Stimulated activated memory B cell treated with anti-CD40 and anti-IgM and Interleukin-4, amounts not matched to agents 10 μg/mL and 1 μg/mL and 100 μg/mL, for 72 hours (primary cell): Measurements from ENCODE around the gene SCN4A.
A peak's percentile ranks its signal among the peaks of the same experiment; 100 is the strongest.
"Not testable (repeated sequence)": the region's sequence is repeated elsewhere in the genome, so short reads cannot be mapped to it uniquely, and the experiment has no call there.

Experiments
- ATAC-seq: fragments of 150-1000 bp; cut with Tn5 transposase; 2 replicates; pipeline ENCODE4 v1.10.0; 2021
- H3K27ac Mint-ChIP-seq: one replicate; pipeline ENCODE4 v1.8.0; 2022; ENCODE audit warnings: mild to moderate bottlenecking, mixed read lengths
- H3K27me3 Mint-ChIP-seq: one replicate; pipeline ENCODE4 v1.8.0; 2022; ENCODE audit warnings: mixed read lengths
- H3K36me3 Mint-ChIP-seq: one replicate; pipeline ENCODE4 v1.8.0; 2022; ENCODE audit warnings: mixed read lengths
- H3K4me1 Mint-ChIP-seq: one replicate; pipeline ENCODE4 v1.8.0; 2022; ENCODE audit warnings: mixed read lengths
- H3K4me3 Mint-ChIP-seq: one replicate; pipeline ENCODE4 v1.8.0; 2022; ENCODE audit warnings: mild to moderate bottlenecking, moderate library complexity, mixed read lengths
- H3K9me3 Mint-ChIP-seq: one replicate; pipeline ENCODE4 v1.8.0; 2022; ENCODE audit warnings: mixed read lengths

The SCN4A gene

DNA sequence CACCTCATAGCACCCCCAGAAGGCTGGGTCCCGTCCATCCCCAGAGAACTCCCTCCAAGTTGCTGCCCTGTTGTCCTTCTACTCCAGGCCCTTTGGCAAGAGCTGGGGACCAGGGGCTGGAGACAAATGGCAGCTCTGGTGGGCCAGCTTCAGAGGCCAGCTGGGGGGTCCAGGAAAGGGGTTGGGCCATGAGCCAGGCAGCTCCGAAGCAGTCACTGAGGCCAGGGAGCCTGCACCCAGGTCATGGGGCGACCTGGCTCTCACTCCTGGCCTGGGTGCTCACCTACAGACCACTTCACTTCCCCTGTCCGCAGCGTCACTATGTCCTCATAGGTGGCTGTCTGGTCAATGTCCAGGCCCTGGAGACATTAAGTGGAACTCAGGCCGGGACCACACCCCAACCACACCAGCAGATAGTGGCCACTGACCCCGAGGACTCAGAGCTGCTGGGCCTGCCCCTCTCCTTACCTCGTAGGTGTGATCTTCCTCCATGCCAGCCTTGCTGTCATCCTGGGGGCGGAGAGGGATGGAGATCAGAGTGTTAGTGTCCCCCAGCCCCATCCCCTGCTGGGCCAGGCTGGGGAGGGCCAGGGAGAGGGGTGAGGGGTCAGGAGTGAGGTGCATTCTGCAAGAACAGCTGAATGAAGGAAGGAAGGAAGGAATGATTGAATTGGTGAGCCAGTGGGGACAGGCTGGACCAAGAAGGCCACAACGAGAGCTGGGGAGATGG is 43.6 kb downstream of the SCN4A start:
- ATAC-seq = no peak
- peaks cover 85% of the 10 kb centered on the region for H3K4me1 Mint-ChIP-seq
- H3K36me3 Mint-ChIP-seq = peaks cover 48% of the 10 kb centered on the region
- peak overlapping the region; percentile 82 for H3K27ac Mint-ChIP-seq
- H3K27me3 Mint-ChIP-seq = no peaks in the 10 kb centered on the region
- H3K9me3 Mint-ChIP-seq = no peaks in the 10 kb centered on the region
- peak overlapping the region; percentile 92 for H3K4me3 Mint-ChIP-seq

DNA sequence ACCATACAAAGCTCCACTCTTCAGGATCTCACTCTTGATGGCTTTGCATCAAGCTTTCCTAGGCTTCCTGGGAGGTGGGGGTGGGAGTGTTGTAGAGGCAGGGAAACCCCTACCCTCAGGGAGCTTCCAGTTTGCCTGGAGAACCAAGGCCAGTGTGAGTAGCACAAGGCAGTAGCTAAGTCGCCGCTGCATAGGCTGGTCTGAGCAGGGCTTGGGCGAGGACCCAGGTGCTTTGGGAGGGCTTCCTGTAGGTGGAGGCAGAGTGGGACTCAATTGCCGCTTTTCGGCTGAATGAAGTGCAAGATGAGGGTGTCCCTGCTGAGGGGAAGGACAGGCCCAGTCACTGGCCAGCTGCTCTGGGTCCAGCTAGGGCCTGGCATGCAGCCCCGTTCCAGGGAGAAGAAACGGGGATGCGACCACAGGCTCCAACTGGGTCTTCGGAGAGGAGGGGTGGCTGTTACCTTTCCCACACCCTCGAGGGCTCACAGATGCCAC is 44.5 kb downstream of the SCN4A start:
- Mint-ChIP-seq H3K36me3 (peaks cover 48% of the 10 kb centered on the region), H3K4me3 (peak overlapping the region; percentile 92), H3K27me3 (no peaks in the 10 kb centered on the region), H3K4me1 (peaks cover 85% of the 10 kb centered on the region), H3K9me3 (no peaks in the 10 kb centered on the region), H3K27ac (peak overlapping the region; percentile 82)
- no peak for ATAC-seq

GRCh38 chr17:63927464-63928171 is 45.1 kb downstream of the SCN4A start:
- Mint-ChIP-seq H3K4me3 (peak overlapping the region; percentile 92), H3K27ac (peak overlapping the region; percentile 82), H3K4me1 (peaks cover 85% of the 10 kb centered on the region), H3K9me3 (no peaks in the 10 kb centered on the region), H3K27me3 (no peaks in the 10 kb centered on the region), H3K36me3 (peaks cover 48% of the 10 kb centered on the region)
- peak; percentile 37 for ATAC-seq

GRCh38 chr17:63926164-63926563 is 46.6 kb downstream of the SCN4A start:
- Mint-ChIP-seq H3K36me3 (peaks cover 38% of the 10 kb centered on the region), H3K27me3 (no peaks in the 10 kb centered on the region), H3K9me3 (no peaks in the 10 kb centered on the region), H3K4me3 (no peak overlapping the region), H3K27ac (peak overlapping the region; percentile 82), H3K4me1 (peaks cover 91% of the 10 kb centered on the region)
- no peak for ATAC-seq

GRCh38 chr17:63925615-63926014 is 47.1 kb downstream of the SCN4A start:
- Mint-ChIP-seq H3K9me3 (no peaks in the 10 kb centered on the region), H3K4me3 (peak overlapping the region; percentile 55), H3K4me1 (peaks cover 93% of the 10 kb centered on the region), H3K27ac (peak overlapping the region; percentile 82), H3K36me3 (peaks cover 33% of the 10 kb centered on the region), H3K27me3 (no peaks in the 10 kb centered on the region)
- peak; percentile 84 for ATAC-seq

- Mint-ChIP-seq H3K4me3 (peak overlapping the region; percentile 56), H3K27ac (peak overlapping the region; percentile 82), H3K4me1 (peaks cover 81% of the 10 kb centered on the region)
- H3K36me3 Mint-ChIP-seq, H3K27me3 Mint-ChIP-seq, H3K9me3 Mint-ChIP-seq: not testable (repeated sequence)
- ATAC-seq = peak; percentile 80
These were observed 50.3 kb downstream of the SCN4A start for GRCh38 chr17:63922402-63922801.

GRCh38 chr17:63920779-63921178 is 51.9 kb downstream of the SCN4A start:
- peak; percentile 68 for ATAC-seq
- H3K36me3 Mint-ChIP-seq = not testable (repeated sequence)

DNA sequence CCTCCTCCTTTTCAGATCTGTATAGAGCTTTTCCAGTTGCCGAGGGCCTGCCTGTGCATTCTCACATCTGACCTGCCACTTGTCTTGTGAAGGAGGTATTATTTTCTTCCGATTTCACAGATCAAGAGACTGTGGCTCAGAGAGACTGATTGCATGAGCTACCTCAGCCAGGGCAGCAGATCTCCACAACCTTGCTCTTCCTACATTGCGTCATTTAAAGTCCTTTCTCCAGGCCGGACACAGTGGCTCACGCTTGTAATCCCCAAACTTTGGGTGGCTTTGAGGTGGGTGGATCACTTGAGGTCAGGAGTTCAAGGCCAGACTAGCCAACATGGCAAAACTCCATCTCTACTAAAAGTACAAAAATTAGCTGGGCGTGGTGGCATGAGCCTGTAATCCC is 52.7 kb downstream of the SCN4A start:
- H3K4me3 Mint-ChIP-seq = peak overlapping the region; percentile 61

More at GRCh38 chr17:63920779-63921178, 51.9 kb downstream of the SCN4A start:
- H3K9me3 Mint-ChIP-seq, H3K27me3 Mint-ChIP-seq: not testable (repeated sequence)
- Mint-ChIP-seq H3K4me1 (peaks cover 75% of the 10 kb centered on the region), H3K27ac (peak overlapping the region; percentile 83), H3K4me3 (peak overlapping the region; percentile 36)

DNA sequence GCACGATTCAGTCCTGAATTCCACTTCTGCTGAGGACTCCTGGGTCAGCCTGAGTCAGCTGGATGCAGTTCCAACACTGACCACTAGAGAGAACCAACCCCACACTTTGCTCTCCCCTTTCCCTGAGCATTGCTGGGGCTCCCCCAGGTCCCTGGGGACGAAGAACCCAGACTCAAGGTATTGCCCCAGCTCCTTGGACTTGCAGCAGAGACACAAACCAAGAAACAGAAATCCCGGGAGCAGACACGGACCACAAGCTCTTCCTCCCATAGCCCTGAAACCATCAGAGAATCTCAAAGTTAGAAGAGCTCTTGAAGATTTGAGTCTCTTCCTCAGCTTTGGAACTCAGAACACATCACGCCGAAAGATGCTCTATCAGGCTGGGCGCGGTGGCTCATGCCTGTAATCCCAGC is 53.4 kb downstream of the SCN4A start:
- Mint-ChIP-seq H3K27me3 (no peaks in the 10 kb centered on the region), H3K4me1 (peaks cover 70% of the 10 kb centered on the region), H3K36me3 (no peaks in the 10 kb centered on the region), H3K4me3 (peak overlapping the region; percentile 62), H3K27ac (peak overlapping the region; percentile 50), H3K9me3 (no peaks in the 10 kb centered on the region)
- peak; percentile 79 for ATAC-seq

More for the DNA sequence above, 52.7 kb downstream of the SCN4A start:
- H3K9me3 Mint-ChIP-seq, H3K36me3 Mint-ChIP-seq, ATAC-seq, H3K27me3 Mint-ChIP-seq: not testable (repeated sequence)
- H3K27ac Mint-ChIP-seq = peak overlapping the region; percentile 83
- peaks cover 73% of the 10 kb centered on the region for H3K4me1 Mint-ChIP-seq

- H3K4me1 Mint-ChIP-seq = peaks cover 70% of the 10 kb centered on the region
- not testable (repeated sequence) for H3K36me3 Mint-ChIP-seq, ATAC-seq, H3K9me3 Mint-ChIP-seq, H3K27me3 Mint-ChIP-seq
- peak within 1 kb of the TSS; percentile 62 for H3K4me3 Mint-ChIP-seq
- H3K27ac Mint-ChIP-seq = peak within 1 kb of the TSS; percentile 50
These were observed 53.9 kb downstream of the SCN4A start, which contains the start of gene GH1 for GRCh38 chr17:63918789-63919305. TSS of gene GH1 (minus strand) at chr17:63918839. CDS start at chr17:63918776, 63 bp downstream.

GRCh38 chr17:63918305-63918704 is 54.4 kb downstream of the SCN4A start:
- no peaks in the 10 kb centered on the region for H3K9me3 Mint-ChIP-seq
- no peaks in the 10 kb centered on the region for H3K36me3 Mint-ChIP-seq
- H3K4me1 Mint-ChIP-seq = peaks cover 70% of the 10 kb centered on the region
- no peak for ATAC-seq
- H3K4me3 Mint-ChIP-seq = no peak overlapping the region
- no peaks in the 10 kb centered on the region for H3K27me3 Mint-ChIP-seq
- H3K27ac Mint-ChIP-seq = no peak overlapping the region

DNA sequence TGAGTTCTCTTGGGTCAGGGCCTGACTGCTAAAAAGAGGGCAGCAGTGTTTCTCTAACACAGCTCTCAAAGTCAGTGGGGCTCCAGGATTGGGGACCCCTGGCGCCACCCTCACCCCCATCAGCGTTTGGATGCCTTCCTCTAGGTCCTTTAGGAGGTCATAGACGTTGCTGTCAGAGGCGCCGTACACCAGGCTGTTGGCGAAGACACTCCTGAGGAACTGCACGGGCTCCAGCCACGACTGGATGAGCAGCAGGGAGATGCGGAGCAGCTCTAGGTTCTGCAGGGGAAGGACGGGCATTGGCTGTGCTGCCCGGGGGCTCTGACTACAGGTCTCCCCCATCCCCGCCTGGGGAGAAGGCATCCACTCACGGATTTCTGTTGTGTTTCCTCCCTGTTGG is 55.1 kb downstream of the SCN4A start:
- Mint-ChIP-seq H3K4me1 (peaks cover 68% of the 10 kb centered on the region), H3K9me3 (no peaks in the 10 kb centered on the region), H3K36me3 (no peaks in the 10 kb centered on the region), H3K27ac (peak overlapping the region; percentile 34), H3K4me3 (no peak overlapping the region), H3K27me3 (no peaks in the 10 kb centered on the region)
- no peak for ATAC-seq

- peaks cover 68% of the 10 kb centered on the region for H3K4me1 Mint-ChIP-seq
- peak overlapping the region; percentile 34 for H3K27ac Mint-ChIP-seq
- H3K36me3 Mint-ChIP-seq, H3K9me3 Mint-ChIP-seq, H3K4me3 Mint-ChIP-seq, ATAC-seq, H3K27me3 Mint-ChIP-seq: not testable (repeated sequence)
These were observed 55.5 kb downstream of the SCN4A start for GRCh38 chr17:63917206-63917605.

DNA sequence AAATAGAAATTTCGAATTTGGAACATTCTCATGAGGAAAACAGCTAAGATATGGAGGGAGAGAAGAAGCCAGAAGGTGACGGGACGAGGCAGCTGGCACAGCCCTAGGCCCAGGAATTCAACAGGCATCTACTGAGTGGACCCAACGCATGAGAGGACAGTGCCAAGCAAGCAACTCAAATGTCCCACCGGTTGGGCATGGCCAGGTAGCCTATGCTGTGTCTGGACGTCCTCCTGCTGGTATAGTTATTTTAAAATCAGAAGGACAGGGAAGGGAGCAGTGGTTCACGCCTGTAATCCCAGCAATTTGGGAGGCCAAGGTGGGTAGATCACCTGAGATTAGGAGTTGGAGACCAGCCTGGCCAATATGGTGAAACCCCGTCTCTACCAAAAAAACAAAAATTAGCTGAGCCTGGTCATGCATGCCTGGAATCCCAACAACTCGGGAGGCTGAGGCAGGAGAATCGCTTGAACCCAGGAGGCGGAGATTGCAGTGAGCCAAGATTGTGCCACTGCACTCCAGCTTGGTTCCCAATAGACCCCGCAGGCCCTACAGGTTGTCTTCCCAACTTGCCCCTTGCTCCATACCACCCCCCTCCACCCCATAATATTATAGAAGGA is 56.0 kb downstream of the SCN4A start:
- no peaks in the 10 kb centered on the region for H3K36me3 Mint-ChIP-seq
- H3K27me3 Mint-ChIP-seq = peaks cover under 1% of the 10 kb centered on the region
- H3K9me3 Mint-ChIP-seq = no peaks in the 10 kb centered on the region
- no peak overlapping the region for H3K4me3 Mint-ChIP-seq
- ATAC-seq = no peak
- peaks cover 69% of the 10 kb centered on the region for H3K4me1 Mint-ChIP-seq
- H3K27ac Mint-ChIP-seq = peak overlapping the region; percentile 26

GRCh38 chr17:63915753-63916152 is 57.0 kb downstream of the SCN4A start:
- H3K36me3 Mint-ChIP-seq, H3K27me3 Mint-ChIP-seq, H3K9me3 Mint-ChIP-seq: not testable (repeated sequence)
- Mint-ChIP-seq H3K4me1 (peaks cover 69% of the 10 kb centered on the region), H3K4me3 (peak overlapping the region; percentile 68), H3K27ac (peak overlapping the region; percentile 26)
- peak; percentile 73 for ATAC-seq
